Effector CD4-positive, alpha-beta T cell (primary cell): Measurements from ENCODE around the gene RPL4.
A peak's percentile ranks its signal among the peaks of the same experiment; 100 is the strongest.
"Not testable (repeated sequence)": the region's sequence is repeated elsewhere in the genome, so short reads cannot be mapped to it uniquely, and the experiment has no call there.

Source experiments
- DNase-seq: peaks from one replicate; pipeline ENCODE4 v3.0.0-alpha.2; 2020
- total RNA-seq: gene quantifications from one replicate; lab custom pipeline; 2026; lab: John Stamatoyannopoulos, UW

Gene RPL4
- 2,088 reads per million, percentile 100 among the genes with 10 or more reads in this experiment for total RNA-seq

- peak; percentile 78 for DNase-seq
Observed at GRCh38 chr15:66504563-66505429, at the start of gene RPL4, which contains the start of gene ZWILCH. RPL4 (minus strand) TSS chr15:66504855; CDS start chr15:66504790, 65 bp downstream. ZWILCH (plus strand) TSS chr15:66505326; CDS start chr15:66505339, 13 bp downstream.

- no peak for DNase-seq
Observed at GRCh38 chr15:66545255-66545654, 40.6 kb upstream of the RPL4 start.

- no peak for DNase-seq
Observed at GRCh38 chr15:66542896-66543295, 38.2 kb upstream of the RPL4 start.

GRCh38 chr15:66535056-66535455 lies 30.4 kb upstream of the RPL4 start:
- DNase-seq, result no peak

GRCh38 chr15:66524838-66525237 lies 20.2 kb upstream of the RPL4 start:
- no peak for DNase-seq

GRCh38 chr15:66523926-66524325 lies 19.3 kb upstream of the RPL4 start:
- DNase-seq, result no peak

GRCh38 chr15:66515901-66516322 lies 11.3 kb upstream of the RPL4 start:
- DNase-seq, result no peak

GRCh38 chr15:66514586-66514985 lies 9.9 kb upstream of the RPL4 start:
- no peak for DNase-seq

- DNase-seq, result no peak
Observed at GRCh38 chr15:66508293-66508883, 3.7 kb upstream of the RPL4 start.

- DNase-seq, result no peak
Observed at GRCh38 chr15:66505818-66506217, 1.2 kb upstream of the RPL4 start.

- no peak for DNase-seq
Observed at GRCh38 chr15:66505430-66505811, 766 bp upstream of the RPL4 start.

- no peak for DNase-seq
Observed at GRCh38 chr15:66503780-66504562, 684 bp downstream of the RPL4 start.

- not testable (repeated sequence) for DNase-seq
Observed at GRCh38 chr15:66503041-66503648, 1.5 kb downstream of the RPL4 start.

GRCh38 chr15:66502491-66502890 lies 2.2 kb downstream of the RPL4 start:
- no peak for DNase-seq

- not testable (repeated sequence) for DNase-seq
Observed at GRCh38 chr15:66500346-66500745, 4.3 kb downstream of the RPL4 start.

GRCh38 chr15:66498501-66499386 lies 5.9 kb downstream of the RPL4 start:
- DNase-seq, result no peak

GRCh38 chr15:66497502-66498455 lies 6.9 kb downstream of the RPL4 start, which contains the start of gene SNAPC5:
SNAPC5 (minus strand) TSS chr15:66497762; CDS start chr15:66497731, 31 bp downstream.
- peak; percentile 97 for DNase-seq

- no peak for DNase-seq
Observed at GRCh38 chr15:66496951-66497501, 7.6 kb downstream of the RPL4 start.

- no peak for DNase-seq
Observed at GRCh38 chr15:66494262-66494661, 10.4 kb downstream of the RPL4 start.

- no peak for DNase-seq
Observed at GRCh38 chr15:66491846-66492245, 12.8 kb downstream of the RPL4 start.
